ENCODE data around the gene CDIPT. TPM values are rescaled to one million over a fixed set of nuclear protein-coding genes. Genes with fewer than 3 reads are reported as not detected.
"Not testable (repeated sequence)": the region's sequence is repeated elsewhere in the genome, so short reads cannot be mapped to it uniquely, and the experiment has no call there.

CDIPT gene
- total RNA-seq, 8 experiments from 2014 or later, result 38.1 to 64.9 (median 44.0) TPM

DNA sequence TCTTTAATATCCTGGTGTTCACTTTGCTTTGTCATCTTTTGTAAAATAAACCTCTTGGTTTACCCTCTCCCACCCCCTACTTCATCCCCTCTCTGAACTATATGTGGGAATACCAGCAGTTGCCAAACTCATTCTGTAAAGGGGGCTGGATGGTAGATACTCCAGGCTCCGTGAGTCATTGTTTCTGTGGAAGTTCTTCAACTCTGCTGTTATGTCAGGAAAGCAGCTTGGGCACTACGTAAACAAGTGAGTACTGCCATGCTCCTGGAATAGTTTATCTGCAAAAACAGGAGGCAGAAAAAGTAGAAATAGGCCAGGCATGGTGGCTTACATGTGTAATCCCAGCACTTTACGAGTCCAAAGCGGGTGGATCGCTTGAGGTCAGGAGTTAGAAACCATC, 25.2 kb downstream of the CDIPT start:
- ATAC-seq (replicated peaks in 6 of 8), result no peak
- H3K27ac ChIP-seq, result no peak overlapping the region
- no peaks in the 10 kb centered on the region for H3K4me1 ChIP-seq (replicated peaks in 1 of 2)
- WGBS, 10 experiments, result 33 to 100% (median 83%) methylated on average over 1 to 5 of the region's 5 CpGs; no CpG with 5 or more reads in 3 of the 10 experiments
- in situ Hi-C loops (cut with MboI; ENCODE audit: low pct_unique_long_range_greater_than_20kb in 2 of 9, low sequenced_read_pairs in 9 of 9, unreplicated experiment in 9 of 9), result loop anchor here in 1 of 9 experiments (25.0 kb wide), 1 partner anchor 174 kb away; the partner anchor contains the start of genes C16orf92 and DOC2A
- H3K4me3 ChIP-seq, result no peak overlapping the region

- ATAC-seq (replicated peaks in 6 of 8), result peak in 1 of 8 experiments; percentile 6
- in situ Hi-C loops (cut with MboI; ENCODE audit: low pct_unique_long_range_greater_than_20kb in 2 of 9, low sequenced_read_pairs in 9 of 9, unreplicated experiment in 9 of 9), result loop anchor here in 1 of 9 experiments (25.0 kb wide), 1 partner anchor 176 kb away; the partner anchor contains the start of genes C16orf92 and DOC2A
- Histone ChIP-seq H3K4me1 (replicated peaks in 1 of 2) (no peaks in the 10 kb centered on the region), H3K4me3 (no peak overlapping the region), H3K27ac (no peak overlapping the region)
- 66 to 100% (median 80%) methylated on average over 1 to 5 of the region's 15 CpGs; no CpG with 5 or more reads in 3 of the 10 experiments for WGBS, 10 experiments
Observed at GRCh38 chr16:29836623-29837022, 26.4 kb downstream of the CDIPT start.

DNA sequence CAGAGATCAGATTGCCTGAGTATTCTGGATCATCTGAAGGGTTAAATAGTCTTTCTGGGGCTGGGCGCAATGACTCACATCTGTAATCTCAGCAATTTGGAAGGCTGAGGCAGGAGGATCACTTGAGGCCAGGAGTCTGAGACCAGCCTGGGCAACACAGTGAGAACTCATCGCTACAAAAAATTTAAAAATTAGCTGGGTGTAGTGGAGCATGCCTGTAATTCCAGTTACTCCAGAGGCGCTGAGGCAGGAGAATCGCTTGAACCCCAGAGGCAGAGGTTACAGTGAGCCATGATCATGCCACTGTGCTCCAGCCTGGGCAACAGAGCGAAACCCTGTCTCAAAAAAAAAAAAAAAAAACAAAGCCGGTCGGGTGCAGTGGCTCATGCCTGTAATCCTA, 27.1 kb downstream of the CDIPT start:
- H3K4me1 ChIP-seq (replicated peaks in 1 of 2), result no peaks in the 10 kb centered on the region
- no peak for ATAC-seq (replicated peaks in 6 of 8)
- H3K27ac ChIP-seq, result no peak overlapping the region
- no peak overlapping the region for H3K4me3 ChIP-seq
- WGBS, 10 experiments, result 70 to 100% (median 100%) methylated on average over 1 to 3 of the region's 7 CpGs; no CpG with 5 or more reads in 2 of the 10 experiments
- in situ Hi-C loops (cut with MboI; ENCODE audit: low pct_unique_long_range_greater_than_20kb in 2 of 9, low sequenced_read_pairs in 9 of 9, unreplicated experiment in 9 of 9), result loop anchor here in 1 of 9 experiments (25.0 kb wide), 1 partner anchor 176 kb away; the partner anchor contains the start of genes C16orf92 and DOC2A

DNA sequence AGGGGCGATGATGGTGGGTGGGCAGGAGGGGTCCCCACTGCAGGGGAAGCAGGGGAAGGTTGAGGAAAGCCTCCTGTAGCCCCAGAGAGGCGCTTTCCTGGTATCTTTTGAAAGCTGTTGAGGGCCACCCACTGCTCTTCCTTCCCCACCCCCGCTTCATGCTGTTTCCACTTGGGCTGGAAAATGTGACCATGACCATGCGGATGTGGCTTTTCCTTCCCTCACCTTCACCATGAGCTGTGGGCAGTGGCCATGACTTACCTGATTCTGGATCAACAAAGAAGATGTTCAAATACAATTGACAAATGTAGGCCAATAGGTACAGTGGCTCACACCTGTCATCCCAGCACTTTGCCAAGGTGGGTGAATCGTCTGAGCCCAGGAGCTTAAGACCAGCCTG, 28.9 kb downstream of the CDIPT start:
- no peak overlapping the region for H3K27ac ChIP-seq
- in situ Hi-C loops (cut with MboI; ENCODE audit: low pct_unique_long_range_greater_than_20kb in 2 of 9, low sequenced_read_pairs in 9 of 9, unreplicated experiment in 9 of 9), result loop anchor here in 1 of 9 experiments (25.0 kb wide), 1 partner anchor 178 kb away; the partner anchor contains the start of genes C16orf92 and DOC2A
- H3K4me3 ChIP-seq, result no peak overlapping the region
- WGBS, 10 experiments, result 20 to 94% (median 71%) methylated on average over 1 to 3 of the region's 5 CpGs; no CpG with 5 or more reads in 7 of the 10 experiments
- ATAC-seq (replicated peaks in 6 of 8), result no peak
- no peaks in the 10 kb centered on the region for H3K4me1 ChIP-seq (replicated peaks in 1 of 2)

DNA sequence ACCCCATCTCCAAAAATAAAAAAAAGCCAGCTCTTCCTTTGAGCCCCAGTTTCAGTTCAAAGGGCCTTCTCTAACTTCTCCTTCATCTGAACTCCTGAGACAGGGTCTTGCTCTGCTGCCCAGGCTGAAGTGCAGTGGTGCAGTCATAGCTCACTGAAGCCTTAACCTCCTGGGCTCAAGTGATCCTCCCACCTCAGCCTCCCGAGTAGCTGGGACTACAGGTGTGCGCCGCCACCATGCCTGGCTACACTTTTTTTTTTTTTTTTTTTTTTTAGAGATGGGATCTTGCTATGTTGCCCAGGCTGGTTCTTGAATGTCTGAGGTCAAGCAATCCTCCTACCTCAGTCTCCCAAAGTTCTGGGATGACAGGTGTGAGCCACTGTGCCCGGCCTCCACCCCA, 29.8 kb downstream of the CDIPT start:
- in situ Hi-C loops (cut with MboI; ENCODE audit: low pct_unique_long_range_greater_than_20kb in 2 of 9, low sequenced_read_pairs in 9 of 9, unreplicated experiment in 9 of 9), result loop anchor here in 1 of 9 experiments (25.0 kb wide), 1 partner anchor 179 kb away; the partner anchor contains the start of genes C16orf92 and DOC2A
- not testable (repeated sequence) for H3K4me3 ChIP-seq; H3K4me1 ChIP-seq (replicated peaks in 1 of 2); ATAC-seq (replicated peaks in 6 of 8); H3K27ac ChIP-seq
- WGBS, 10 experiments, result 96 to 100% (median 100%) methylated on average over 1 to 3 of the region's 4 CpGs; no CpG with 5 or more reads in 7 of the 10 experiments

- WGBS, 10 experiments, result 67 to 100% (median 90%) methylated on average over 1 to 2 of the region's 2 CpGs; no CpG with 5 or more reads in 3 of the 10 experiments
- ATAC-seq (replicated peaks in 6 of 8), result no peak
- in situ Hi-C loops (cut with MboI; ENCODE audit: low pct_unique_long_range_greater_than_20kb in 2 of 9, low sequenced_read_pairs in 9 of 9, unreplicated experiment in 9 of 9), result loop anchor here in 1 of 9 experiments (25.0 kb wide), 1 partner anchor 181 kb away; the partner anchor contains the start of genes C16orf92 and DOC2A
- no peaks in the 10 kb centered on the region for H3K4me1 ChIP-seq (replicated peaks in 1 of 2)
- no peak overlapping the region for H3K4me3 ChIP-seq
- H3K27ac ChIP-seq, result no peak overlapping the region
Observed at GRCh38 chr16:29831490-29831889, 31.5 kb downstream of the CDIPT start.

- Histone ChIP-seq H3K27ac (no peak overlapping the region), H3K4me3 (no peak overlapping the region), H3K4me1 (replicated peaks in 1 of 2) (peaks cover 0 to 2% of the 10 kb centered on the region in 2 donors)
- no peak for ATAC-seq (replicated peaks in 6 of 8)
- in situ Hi-C loops (cut with MboI; ENCODE audit: low pct_unique_long_range_greater_than_20kb in 2 of 9, low sequenced_read_pairs in 9 of 9, unreplicated experiment in 9 of 9), result loop anchor here in 1 of 9 experiments (25.0 kb wide), 1 partner anchor 182 kb away; the partner anchor contains the start of genes C16orf92 and DOC2A
- WGBS, 10 experiments, result 85 to 100% methylated on average over 2 to 8 of the region's 11 CpGs; no CpG with 5 or more reads in 8 of the 10 experiments
Observed at GRCh38 chr16:29830774-29831173, 32.3 kb downstream of the CDIPT start.

DNA sequence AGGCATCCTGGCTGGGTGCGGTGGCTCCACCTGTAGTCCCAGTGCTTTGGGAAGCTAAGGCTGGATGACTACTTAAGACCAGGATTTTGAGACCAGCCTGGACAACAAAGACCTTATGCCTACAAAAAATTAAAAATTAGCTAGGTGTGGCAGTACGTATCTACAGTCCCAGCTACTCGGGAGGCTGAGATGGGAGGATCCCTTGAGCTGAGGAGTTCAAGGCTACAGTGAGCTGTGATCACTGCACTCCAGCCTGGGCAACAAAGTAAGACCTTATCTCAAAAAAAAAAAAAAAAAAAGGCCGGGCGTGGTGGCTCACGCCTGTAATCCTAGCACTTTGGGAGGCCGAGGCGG, 36.7 kb downstream of the CDIPT start:
- Histone ChIP-seq H3K4me1 (replicated peaks in 1 of 2) (peaks cover 2 to 8% of the 10 kb centered on the region in 2 donors), H3K27ac (peak overlapping the region in 1 of 2 donors; percentile 58), H3K4me3 (no peak overlapping the region)
- 67 to 100% (median 89%) methylated on average over 1 to 8 of the region's 8 CpGs; no CpG with 5 or more reads in 6 of the 10 experiments for WGBS, 10 experiments
- no peak for ATAC-seq (replicated peaks in 6 of 8)
- in situ Hi-C loops (cut with MboI; ENCODE audit: low pct_unique_long_range_greater_than_20kb in 2 of 9, low sequenced_read_pairs in 9 of 9, unreplicated experiment in 9 of 9), result loop anchor here in 1 of 9 experiments (25.0 kb wide), 1 partner anchor 186 kb away; the partner anchor contains the start of genes C16orf92 and DOC2A

DNA sequence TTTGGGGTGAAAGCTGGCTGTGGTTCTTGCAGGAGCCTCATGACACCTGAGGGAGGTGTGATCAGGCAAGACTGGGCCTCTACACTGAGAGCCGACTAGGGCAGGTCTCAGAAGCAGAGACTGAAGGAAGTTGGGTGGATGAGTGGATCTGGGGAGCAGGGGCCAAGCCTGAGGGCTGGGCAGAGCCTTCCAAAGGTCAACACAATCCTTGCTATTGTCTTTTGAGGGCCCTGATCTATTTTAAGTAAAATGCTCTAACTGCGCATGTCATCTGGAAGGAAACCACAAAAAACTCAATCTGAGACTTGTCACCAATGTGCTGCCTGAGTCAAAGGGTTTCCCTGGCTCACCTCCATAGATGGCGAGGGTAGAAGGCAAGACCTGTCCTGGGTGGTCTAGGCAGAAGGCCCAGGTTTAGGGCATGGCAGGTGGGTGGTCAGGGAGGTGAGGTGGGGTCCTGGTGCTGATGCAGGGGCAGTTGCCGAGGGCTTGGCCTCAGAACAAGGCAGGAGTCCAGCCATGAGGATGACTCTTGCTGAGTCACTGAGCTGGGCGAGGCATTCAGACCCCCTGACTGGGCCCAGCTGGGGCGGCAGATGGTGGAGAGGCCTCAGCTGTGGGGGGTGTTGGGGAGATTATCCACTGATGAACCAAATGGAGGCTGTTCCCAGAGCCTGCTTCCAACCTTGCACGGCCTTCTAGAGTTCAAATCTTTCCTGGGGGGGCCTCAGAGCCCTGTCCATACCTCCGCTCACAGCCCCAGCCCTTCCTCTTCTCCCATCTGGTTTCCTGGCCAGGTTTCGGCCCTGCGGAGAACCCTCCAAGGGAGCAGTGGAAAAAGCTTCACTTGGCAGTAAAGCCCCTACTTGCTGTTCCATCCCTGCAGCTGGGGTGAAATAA, 37.6 kb downstream of the CDIPT start:
- Histone ChIP-seq H3K4me1 (replicated peaks in 1 of 2) (peaks cover 2 to 10% of the 10 kb centered on the region in 2 donors), H3K4me3 (no peak overlapping the region), H3K27ac (peak overlapping the region in 1 of 2 donors; percentile 58)
- WGBS, 10 experiments, result 10 to 83% (median 55%) methylated on average over 1 to 3 of the region's 10 CpGs; no CpG with 5 or more reads in 2 of the 10 experiments
- in situ Hi-C loops (cut with MboI; ENCODE audit: low pct_unique_long_range_greater_than_20kb in 2 of 9, low sequenced_read_pairs in 9 of 9, unreplicated experiment in 9 of 9), result loop anchor here in 1 of 9 experiments (25.0 kb wide), 1 partner anchor 187 kb away; the partner anchor contains the start of genes C16orf92 and DOC2A
- peak; percentile 11 to 82 (median 68) for ATAC-seq (replicated peaks in 6 of 8)

DNA sequence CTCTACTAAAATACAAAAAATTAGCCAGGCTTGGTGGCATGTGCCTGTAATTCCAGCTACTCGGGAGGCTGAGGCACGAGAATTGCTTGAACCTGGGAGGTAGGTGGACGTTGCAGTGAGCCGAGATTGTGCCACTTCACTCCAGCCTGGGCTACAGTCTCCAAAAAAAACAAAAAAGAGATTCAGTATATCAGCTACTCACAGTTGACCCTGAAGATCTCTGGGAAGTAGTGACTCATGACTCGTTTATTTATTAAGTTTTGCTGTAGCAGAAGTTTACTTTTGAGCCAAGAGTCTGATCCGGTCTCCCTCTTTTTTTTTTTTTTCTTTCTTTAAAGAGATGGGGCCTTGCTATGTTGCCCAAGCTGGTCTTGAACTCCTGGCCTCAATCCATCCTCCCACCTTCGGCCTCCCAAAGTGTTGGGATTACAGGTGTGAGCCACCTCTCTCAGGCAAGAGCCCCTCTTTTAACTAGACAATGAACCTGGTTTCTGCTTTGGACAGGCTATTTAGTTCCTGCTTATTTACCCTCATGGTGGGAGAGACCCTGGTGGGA, 38.4 kb downstream of the CDIPT start:
- Histone ChIP-seq H3K4me3 (no peak overlapping the region), H3K27ac (no peak overlapping the region), H3K4me1 (replicated peaks in 1 of 2) (peaks cover 2 to 16% of the 10 kb centered on the region in 2 donors)
- in situ Hi-C loops (cut with MboI; ENCODE audit: low pct_unique_long_range_greater_than_20kb in 2 of 9, low sequenced_read_pairs in 9 of 9, unreplicated experiment in 9 of 9), result loop anchor here in 5 of 9 experiments (25.0 kb wide), 2 partner anchors 88 to 188 kb away; partner anchors contain the start of genes C16orf92 (in 4 of the 5), DOC2A (in 4 of the 5) and ASPHD1 (in 1 of the 5)
- WGBS, 10 experiments, result 0 to 100% (median 90%) methylated on average over 1 to 4 of the region's 7 CpGs; no CpG with 5 or more reads in 2 of the 10 experiments
- ATAC-seq (replicated peaks in 6 of 8), result no peak

DNA sequence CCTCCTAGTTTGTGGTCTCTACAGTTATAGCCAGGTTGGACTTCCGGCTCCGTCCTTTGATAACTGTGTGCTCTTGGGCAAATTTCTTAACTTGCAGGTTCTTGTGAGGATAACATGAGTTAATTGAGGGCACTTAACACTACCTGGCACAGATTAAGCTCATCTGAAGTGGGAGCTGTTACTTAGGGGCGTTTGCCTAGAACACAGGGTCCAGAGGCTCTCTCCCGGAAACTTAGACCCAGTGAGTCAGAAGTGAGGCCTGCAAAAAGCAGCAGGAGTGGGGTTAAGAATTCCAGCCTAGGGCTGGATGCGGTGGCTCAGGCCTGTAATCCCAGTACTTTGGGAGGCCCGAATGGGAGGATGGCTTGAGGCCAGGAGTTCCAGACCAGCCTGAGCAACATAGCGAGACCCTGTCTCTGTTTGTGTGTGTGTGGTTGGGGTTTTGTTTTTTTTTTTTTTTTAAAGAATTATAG, 41.3 kb downstream of the CDIPT start:
- Histone ChIP-seq H3K4me3 (no peak overlapping the region), H3K27ac (no peak overlapping the region), H3K4me1 (replicated peaks in 1 of 2) (peaks cover 9 to 23% of the 10 kb centered on the region in 2 donors)
- 0 to 100% (median 85%) methylated on average over 1 to 7 of the region's 7 CpGs; no CpG with 5 or more reads in 5 of the 10 experiments for WGBS, 10 experiments
- peak in 2 of 8 experiments; percentile 19 to 37 for ATAC-seq (replicated peaks in 6 of 8)
- in situ Hi-C loops (cut with MboI; ENCODE audit: low pct_unique_long_range_greater_than_20kb in 2 of 9, low sequenced_read_pairs in 9 of 9, unreplicated experiment in 9 of 9), result loop anchor here in 4 of 9 experiments (25.0 kb wide), 2 partner anchors 91 to 191 kb away; partner anchors contain the start of genes C16orf92 (in 3 of the 4), DOC2A (in 3 of the 4) and ASPHD1 (in 1 of the 4)
